ENCODE data around the gene CEP162.

The CEP162 gene

GRCh38 chr6:84227434-84228197 lies at the start of gene CEP162:
Gene CEP162 (minus strand): TSS chr6:84227643. CDS start chr6:84226393, 1,250 bp downstream.
- H3K4me3 ChIP-seq (ENCODE audit: low read length), result peak within 1 kb of the TSS; percentile 92
- peak within 1 kb of the TSS; percentile 37 for H3K9ac ChIP-seq (ENCODE audit: low read length)
- H3K4me1 ChIP-seq (ENCODE audit: control insufficient read depth, insufficient read depth, low read length), result no peaks in the 10 kb centered on the region
- H3K27ac ChIP-seq (ENCODE audit: low read depth, low read length), result peak within 1 kb of the TSS; percentile 70
- no peaks in the 10 kb centered on the region for H3K27me3 ChIP-seq (ENCODE audit: control insufficient read depth, insufficient read depth, low read length)
- H3K36me3 ChIP-seq (ENCODE audit: control insufficient read depth, insufficient read depth, low read length), result no peaks in the 10 kb centered on the region

GRCh38 chr6:84274856-84275255 lies 47.4 kb upstream of the CEP162 start:
- Histone ChIP-seq H3K4me1 (ENCODE audit: control insufficient read depth, insufficient read depth, low read length) (no peaks in the 10 kb centered on the region), H3K27me3 (ENCODE audit: control insufficient read depth, insufficient read depth, low read length) (no peaks in the 10 kb centered on the region), H3K36me3 (ENCODE audit: control insufficient read depth, insufficient read depth, low read length) (no peaks in the 10 kb centered on the region), H3K4me3 (ENCODE audit: low read length) (no peak overlapping the region), H3K27ac (ENCODE audit: low read depth, low read length) (no peak overlapping the region), H3K9ac (ENCODE audit: low read length) (no peak overlapping the region)

GRCh38 chr6:84273048-84273809 lies 45.8 kb upstream of the CEP162 start:
- H3K27me3 ChIP-seq (ENCODE audit: control insufficient read depth, insufficient read depth, low read length), result no peaks in the 10 kb centered on the region
- no peak overlapping the region for H3K4me3 ChIP-seq (ENCODE audit: low read length)
- no peak overlapping the region for H3K9ac ChIP-seq (ENCODE audit: low read length)
- H3K4me1 ChIP-seq (ENCODE audit: control insufficient read depth, insufficient read depth, low read length), result no peaks in the 10 kb centered on the region
- H3K36me3 ChIP-seq (ENCODE audit: control insufficient read depth, insufficient read depth, low read length), result no peaks in the 10 kb centered on the region
- H3K27ac ChIP-seq (ENCODE audit: low read depth, low read length), result no peak overlapping the region

- Histone ChIP-seq H3K4me1 (ENCODE audit: control insufficient read depth, insufficient read depth, low read length) (no peaks in the 10 kb centered on the region), H3K36me3 (ENCODE audit: control insufficient read depth, insufficient read depth, low read length) (no peaks in the 10 kb centered on the region), H3K27me3 (ENCODE audit: control insufficient read depth, insufficient read depth, low read length) (no peaks in the 10 kb centered on the region), H3K4me3 (ENCODE audit: low read length) (no peak overlapping the region), H3K27ac (ENCODE audit: low read depth, low read length) (no peak overlapping the region), H3K9ac (ENCODE audit: low read length) (no peak overlapping the region)
Measured at GRCh38 chr6:84272298-84272697, 44.9 kb upstream of the CEP162 start.

- Histone ChIP-seq H3K36me3 (ENCODE audit: control insufficient read depth, insufficient read depth, low read length) (no peaks in the 10 kb centered on the region), H3K27me3 (ENCODE audit: control insufficient read depth, insufficient read depth, low read length) (no peaks in the 10 kb centered on the region), H3K27ac (ENCODE audit: low read depth, low read length) (no peak overlapping the region), H3K9ac (ENCODE audit: low read length) (no peak overlapping the region), H3K4me1 (ENCODE audit: control insufficient read depth, insufficient read depth, low read length) (no peaks in the 10 kb centered on the region), H3K4me3 (ENCODE audit: low read length) (no peak overlapping the region)
Measured at GRCh38 chr6:84271061-84271716, 43.7 kb upstream of the CEP162 start.

GRCh38 chr6:84269947-84270733 lies 42.7 kb upstream of the CEP162 start:
- Histone ChIP-seq H3K4me1 (ENCODE audit: control insufficient read depth, insufficient read depth, low read length) (no peaks in the 10 kb centered on the region), H3K4me3 (ENCODE audit: low read length) (no peak overlapping the region), H3K27ac (ENCODE audit: low read depth, low read length) (no peak overlapping the region), H3K36me3 (ENCODE audit: control insufficient read depth, insufficient read depth, low read length) (no peaks in the 10 kb centered on the region), H3K27me3 (ENCODE audit: control insufficient read depth, insufficient read depth, low read length) (no peaks in the 10 kb centered on the region), H3K9ac (ENCODE audit: low read length) (no peak overlapping the region)

GRCh38 chr6:84268781-84269180 lies 41.3 kb upstream of the CEP162 start:
- Histone ChIP-seq H3K4me1 (ENCODE audit: control insufficient read depth, insufficient read depth, low read length) (no peaks in the 10 kb centered on the region), H3K9ac (ENCODE audit: low read length) (no peak overlapping the region), H3K27ac (ENCODE audit: low read depth, low read length) (no peak overlapping the region), H3K4me3 (ENCODE audit: low read length) (no peak overlapping the region), H3K36me3 (ENCODE audit: control insufficient read depth, insufficient read depth, low read length) (no peaks in the 10 kb centered on the region), H3K27me3 (ENCODE audit: control insufficient read depth, insufficient read depth, low read length) (no peaks in the 10 kb centered on the region)

- no peak overlapping the region for H3K27ac ChIP-seq (ENCODE audit: low read depth, low read length)
- H3K27me3 ChIP-seq (ENCODE audit: control insufficient read depth, insufficient read depth, low read length), result no peaks in the 10 kb centered on the region
- no peak overlapping the region for H3K9ac ChIP-seq (ENCODE audit: low read length)
- H3K4me1 ChIP-seq (ENCODE audit: control insufficient read depth, insufficient read depth, low read length), result no peaks in the 10 kb centered on the region
- H3K36me3 ChIP-seq (ENCODE audit: control insufficient read depth, insufficient read depth, low read length), result no peaks in the 10 kb centered on the region
- H3K4me3 ChIP-seq (ENCODE audit: low read length), result no peak overlapping the region
Measured at GRCh38 chr6:84263557-84263956, 36.1 kb upstream of the CEP162 start.

- Histone ChIP-seq H3K27me3 (ENCODE audit: control insufficient read depth, insufficient read depth, low read length) (no peaks in the 10 kb centered on the region), H3K4me3 (ENCODE audit: low read length) (no peak overlapping the region), H3K9ac (ENCODE audit: low read length) (no peak overlapping the region), H3K27ac (ENCODE audit: low read depth, low read length) (no peak overlapping the region), H3K36me3 (ENCODE audit: control insufficient read depth, insufficient read depth, low read length) (no peaks in the 10 kb centered on the region), H3K4me1 (ENCODE audit: control insufficient read depth, insufficient read depth, low read length) (no peaks in the 10 kb centered on the region)
Measured at GRCh38 chr6:84260926-84261325, 33.5 kb upstream of the CEP162 start.

- no peak overlapping the region for H3K27ac ChIP-seq (ENCODE audit: low read depth, low read length)
- H3K36me3 ChIP-seq (ENCODE audit: control insufficient read depth, insufficient read depth, low read length), result no peaks in the 10 kb centered on the region
- no peak overlapping the region for H3K4me3 ChIP-seq (ENCODE audit: low read length)
- no peak overlapping the region for H3K9ac ChIP-seq (ENCODE audit: low read length)
- no peaks in the 10 kb centered on the region for H3K27me3 ChIP-seq (ENCODE audit: control insufficient read depth, insufficient read depth, low read length)
- H3K4me1 ChIP-seq (ENCODE audit: control insufficient read depth, insufficient read depth, low read length), result no peaks in the 10 kb centered on the region
Measured at GRCh38 chr6:84260196-84260595, 32.8 kb upstream of the CEP162 start.

GRCh38 chr6:84258866-84259265 lies 31.4 kb upstream of the CEP162 start:
- no peak overlapping the region for H3K9ac ChIP-seq (ENCODE audit: low read length)
- no peaks in the 10 kb centered on the region for H3K36me3 ChIP-seq (ENCODE audit: control insufficient read depth, insufficient read depth, low read length)
- no peaks in the 10 kb centered on the region for H3K27me3 ChIP-seq (ENCODE audit: control insufficient read depth, insufficient read depth, low read length)
- no peak overlapping the region for H3K27ac ChIP-seq (ENCODE audit: low read depth, low read length)
- no peaks in the 10 kb centered on the region for H3K4me1 ChIP-seq (ENCODE audit: control insufficient read depth, insufficient read depth, low read length)
- no peak overlapping the region for H3K4me3 ChIP-seq (ENCODE audit: low read length)

GRCh38 chr6:84258268-84258667 lies 30.8 kb upstream of the CEP162 start:
- Histone ChIP-seq H3K4me3 (ENCODE audit: low read length) (no peak overlapping the region), H3K4me1 (ENCODE audit: control insufficient read depth, insufficient read depth, low read length) (no peaks in the 10 kb centered on the region), H3K27ac (ENCODE audit: low read depth, low read length) (no peak overlapping the region), H3K36me3 (ENCODE audit: control insufficient read depth, insufficient read depth, low read length) (no peaks in the 10 kb centered on the region), H3K27me3 (ENCODE audit: control insufficient read depth, insufficient read depth, low read length) (no peaks in the 10 kb centered on the region), H3K9ac (ENCODE audit: low read length) (no peak overlapping the region)
